ENCODE results near the gene PWWP2B.
A peak's percentile ranks its signal among the peaks of the same experiment; 100 is the strongest.

Gene PWWP2B

DNA sequence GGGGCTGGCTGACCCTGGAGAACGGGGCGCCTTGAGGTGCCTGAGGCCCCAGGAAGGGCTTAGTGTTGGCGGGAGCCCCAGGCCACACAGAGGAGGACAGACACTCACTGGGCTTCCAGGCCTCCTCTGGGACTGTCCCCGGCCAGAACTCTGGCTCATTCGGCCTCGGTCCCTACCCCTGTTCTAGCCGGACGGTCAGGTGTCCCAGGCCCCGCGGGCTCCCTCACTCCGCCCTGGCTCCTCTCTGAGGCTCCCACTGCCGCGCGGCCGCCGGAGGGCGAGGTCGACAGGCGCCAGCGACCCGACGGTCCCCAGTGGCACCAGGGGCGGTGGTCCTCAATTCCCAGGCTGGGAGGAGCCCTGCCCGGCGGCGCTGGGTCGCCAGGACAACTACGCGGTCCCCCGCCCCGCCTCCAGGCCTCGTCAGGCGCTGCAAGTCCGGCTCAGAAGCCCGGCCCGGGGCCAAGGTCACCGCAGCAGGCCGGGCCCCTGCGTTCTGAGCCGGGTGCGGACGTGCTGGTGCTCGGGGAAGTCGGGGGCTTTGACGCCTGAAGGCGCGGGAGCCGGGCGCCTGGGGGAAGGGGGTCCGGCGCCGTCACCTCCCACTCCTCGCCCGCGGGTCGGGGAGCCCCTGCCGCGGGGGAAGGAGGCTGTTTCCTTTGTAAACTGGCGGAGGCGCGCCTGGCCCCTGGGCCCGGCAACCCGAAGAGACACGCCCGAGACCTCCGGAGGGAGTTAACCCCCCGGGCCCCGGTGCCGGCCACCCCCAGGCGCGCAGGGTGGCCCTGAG is 1.1 kb upstream of the PWWP2B start:
- DNase-seq: no peak

DNA sequence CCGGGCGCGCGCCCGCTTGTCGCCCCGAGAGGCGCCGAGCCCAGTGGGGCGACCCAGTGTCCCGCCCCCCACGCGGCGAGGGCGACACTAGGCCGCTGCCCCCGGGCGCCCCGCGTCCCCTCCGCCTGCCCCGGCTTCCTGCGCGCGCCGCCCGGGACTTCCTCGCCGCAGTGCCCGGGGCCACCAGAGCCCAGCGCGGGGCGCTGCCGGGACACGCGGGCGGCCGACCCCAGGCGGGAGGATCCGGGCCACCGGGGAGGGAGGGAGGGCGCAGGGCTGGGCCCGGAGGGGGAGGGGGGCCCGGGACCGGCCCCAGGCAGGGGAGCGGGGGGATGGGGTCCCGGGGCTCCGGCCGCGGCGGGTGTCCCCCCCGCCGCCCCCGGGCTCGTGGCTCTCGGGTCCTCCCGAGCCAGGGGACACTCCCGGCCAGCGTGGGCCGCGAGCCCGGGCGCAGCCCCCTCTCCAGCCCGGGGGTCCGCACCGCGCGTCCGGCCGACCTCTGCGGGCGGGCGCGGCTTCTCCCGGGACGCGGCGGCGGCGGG is 435 bp upstream of the PWWP2B start:
- peak; percentile 39 for DNase-seq

DNA sequence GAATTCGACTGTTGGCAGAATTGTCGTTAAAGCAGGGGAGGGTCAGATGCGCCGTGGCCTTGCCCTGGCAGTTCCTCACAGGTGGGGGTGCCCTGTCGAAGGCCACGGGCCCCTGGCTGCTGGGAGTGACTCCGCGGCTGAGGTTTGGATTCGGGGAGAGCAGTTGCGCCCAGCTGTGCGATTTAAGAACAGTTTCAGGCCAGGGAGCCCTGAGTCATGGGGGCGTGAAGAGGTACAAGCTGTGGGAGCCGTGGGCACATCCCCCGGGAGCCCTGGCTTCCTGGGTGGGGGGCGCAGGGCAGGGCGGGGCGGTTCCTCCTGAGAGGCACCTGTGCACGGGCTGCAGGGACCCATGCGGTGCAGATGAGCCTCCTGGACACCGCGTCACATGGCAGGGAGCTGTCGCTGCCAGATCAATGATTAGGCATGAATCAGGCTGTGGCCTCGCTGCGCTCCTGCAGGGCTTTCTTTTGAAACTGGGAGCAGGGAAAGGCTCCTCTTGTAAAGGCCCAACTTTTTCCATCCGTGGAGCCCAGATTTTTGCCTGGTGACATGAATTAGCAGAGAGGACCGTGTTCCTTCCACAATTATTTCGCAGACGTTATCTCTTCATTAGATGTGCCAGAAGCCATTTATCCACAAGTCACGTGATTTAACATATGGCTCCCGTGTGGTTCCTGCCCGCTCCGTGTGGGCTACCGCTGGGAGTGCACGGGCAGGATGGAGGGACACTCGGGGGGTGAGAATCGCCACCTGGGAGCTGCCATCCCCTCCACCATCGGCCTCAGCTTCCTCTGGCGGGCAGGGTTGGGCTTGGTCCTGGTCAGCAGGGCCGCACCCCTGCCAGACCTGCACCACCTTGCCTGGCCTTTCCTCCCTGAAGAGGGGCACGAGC is 918 bp downstream of the PWWP2B start:
- no peak for DNase-seq

DNA sequence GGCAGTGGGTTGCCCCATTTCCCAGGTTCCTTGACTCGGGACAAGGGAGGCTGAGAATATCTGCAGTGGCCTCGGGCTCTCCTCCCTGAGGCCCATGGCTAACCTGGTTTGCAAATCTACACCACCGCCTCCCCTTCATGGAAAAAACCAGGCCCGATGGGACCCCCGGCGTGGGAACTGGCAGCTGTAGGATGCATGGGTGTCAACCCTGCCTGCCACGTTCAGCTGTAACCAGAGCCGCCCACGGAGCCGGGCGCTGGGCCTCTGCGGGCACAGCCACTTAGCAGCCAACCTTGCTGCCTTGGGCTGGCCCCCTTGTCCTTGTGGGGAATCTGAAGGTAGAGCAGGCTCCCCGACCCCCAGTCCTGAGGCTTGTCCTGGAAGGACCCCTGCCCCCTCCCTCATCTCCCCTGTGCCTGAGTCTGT is 1.6 kb downstream of the PWWP2B start:
- DNase-seq: no peak

DNA sequence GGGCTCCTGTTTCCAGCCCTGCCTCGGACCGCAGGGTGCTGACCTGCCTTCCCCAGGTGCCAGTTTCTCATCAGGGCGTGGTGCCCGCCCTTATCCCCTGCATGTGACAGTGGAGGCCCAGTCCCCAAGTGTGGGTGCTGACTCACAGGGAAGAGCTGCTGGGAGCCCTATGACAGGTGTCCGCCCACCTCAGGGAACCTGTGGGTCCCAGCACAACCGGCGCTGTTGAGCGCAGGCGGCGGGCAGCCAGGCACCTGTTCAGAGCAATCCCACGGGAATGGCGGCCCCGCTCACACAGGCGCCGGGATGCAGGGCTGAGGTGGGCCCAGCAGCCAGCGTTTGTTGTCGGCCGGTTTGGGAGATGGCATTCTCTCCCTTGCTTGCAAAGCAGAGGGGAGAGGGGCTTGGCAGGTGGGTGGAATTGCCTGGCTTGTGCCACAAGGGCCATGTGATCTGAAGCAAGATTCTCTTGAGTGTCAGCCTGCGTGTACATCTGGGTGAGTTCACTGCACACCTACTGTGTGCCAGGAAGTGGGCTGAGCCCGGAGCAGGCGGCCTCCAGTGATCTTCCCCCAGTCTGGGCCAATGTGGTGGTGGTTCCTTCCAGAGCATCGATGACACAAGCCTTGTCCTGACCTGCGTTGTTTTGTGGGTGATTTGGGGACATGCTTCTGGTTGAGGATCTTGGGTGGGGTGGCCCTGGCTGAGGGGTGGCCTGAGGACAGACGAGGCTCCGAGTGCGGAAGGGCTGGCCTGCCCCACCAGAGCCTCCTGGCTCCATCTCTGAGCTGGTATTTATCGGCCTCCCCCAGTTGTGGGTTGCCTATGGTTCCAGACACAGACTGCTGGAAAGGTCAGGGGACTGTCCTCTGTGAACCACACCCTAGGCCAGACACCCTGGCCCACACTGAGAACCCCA is 2.4 kb downstream of the PWWP2B start:
- DNase-seq: no peak

DNA sequence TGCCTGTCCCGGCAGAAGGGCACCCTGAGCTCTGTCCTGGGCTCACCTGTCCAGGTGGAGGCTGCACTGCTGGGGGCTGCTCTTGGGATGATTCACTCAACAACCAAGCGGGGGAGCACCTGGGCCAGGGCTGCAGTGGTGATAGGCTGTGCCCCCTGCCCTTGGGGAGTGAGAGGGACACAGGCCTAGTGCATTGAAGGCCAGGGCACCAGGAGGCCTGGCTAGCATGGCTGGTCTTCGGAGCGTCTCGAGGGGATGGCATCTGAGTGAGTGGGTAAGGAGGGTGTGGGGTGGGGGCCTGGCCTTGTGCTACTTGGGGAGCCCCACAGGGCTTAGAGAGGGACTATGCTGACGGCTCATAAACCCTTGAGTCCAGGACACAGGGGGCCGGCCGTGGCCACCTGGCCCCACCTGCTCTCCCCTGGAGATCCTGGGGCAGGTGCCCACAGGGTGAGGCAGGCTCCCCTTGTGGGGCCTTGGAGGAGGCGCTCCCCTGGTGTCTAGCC is 3.1 kb downstream of the PWWP2B start:
- no peak for DNase-seq

DNA sequence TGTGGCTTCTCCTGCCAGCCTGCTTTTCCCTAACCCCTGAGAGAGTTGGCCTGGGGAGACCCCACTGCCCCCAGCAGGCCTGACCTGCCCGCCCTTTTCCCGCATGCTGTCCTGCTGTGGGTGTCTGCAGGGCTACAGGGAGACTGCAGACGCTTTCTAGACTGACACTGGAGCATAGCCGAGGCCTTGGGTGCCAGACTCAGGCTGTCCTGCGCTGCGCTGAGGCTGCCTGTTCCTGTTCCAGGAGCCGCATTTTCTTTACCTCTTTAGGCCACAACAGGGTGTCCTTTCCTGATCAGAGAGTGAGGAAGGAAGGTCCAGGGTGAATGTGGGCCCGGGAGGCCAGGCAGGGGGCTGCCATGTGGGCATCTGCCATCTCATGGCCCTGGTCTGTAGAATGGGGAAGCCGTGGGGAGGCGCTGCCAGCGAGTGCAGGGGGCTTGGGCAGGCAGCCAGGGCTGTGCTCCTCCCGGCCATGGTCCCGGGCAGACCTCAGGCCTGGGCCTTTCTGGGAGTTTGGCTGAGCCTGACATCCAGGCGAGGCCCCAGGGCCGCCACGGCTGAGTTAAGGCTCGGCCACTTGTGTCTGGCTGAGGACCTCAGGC is 3.6 kb downstream of the PWWP2B start:
- no peak for DNase-seq

DNA sequence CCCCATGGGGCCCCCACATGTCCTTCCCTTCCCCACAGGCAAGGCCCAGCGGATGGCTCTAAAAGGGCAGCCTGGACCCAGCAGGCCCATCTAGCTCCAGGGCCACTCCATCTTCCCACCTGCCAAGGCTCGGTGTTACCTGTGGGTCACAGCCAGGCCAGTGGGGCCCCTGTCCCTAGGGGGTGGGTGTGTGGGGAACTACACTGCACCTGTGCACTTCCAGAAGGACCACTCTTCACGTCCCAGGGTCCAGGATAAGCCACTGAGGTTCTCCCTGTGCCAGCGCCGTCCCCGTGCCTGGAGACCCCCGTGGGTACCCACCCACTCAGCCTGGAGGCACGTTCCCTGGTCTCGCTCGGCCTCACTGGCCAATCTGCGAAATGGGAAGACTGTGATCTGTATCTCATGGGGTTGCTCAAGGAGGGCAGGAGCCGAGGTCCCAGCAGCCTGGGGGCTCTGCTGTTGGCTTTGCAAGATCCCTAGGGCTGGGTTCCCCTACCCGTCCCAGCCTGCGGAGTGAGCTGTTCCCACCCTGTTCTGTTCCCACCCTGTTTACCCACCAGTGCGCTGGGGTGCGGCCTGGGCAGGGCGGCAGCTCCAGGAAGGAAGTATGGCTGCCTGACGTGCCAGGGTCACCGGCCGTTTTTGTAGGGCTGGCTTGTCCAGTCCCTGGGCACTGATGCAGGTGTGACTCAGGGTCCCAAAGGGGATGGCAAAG is 4.6 kb downstream of the PWWP2B start:
- no peak for DNase-seq

DNA sequence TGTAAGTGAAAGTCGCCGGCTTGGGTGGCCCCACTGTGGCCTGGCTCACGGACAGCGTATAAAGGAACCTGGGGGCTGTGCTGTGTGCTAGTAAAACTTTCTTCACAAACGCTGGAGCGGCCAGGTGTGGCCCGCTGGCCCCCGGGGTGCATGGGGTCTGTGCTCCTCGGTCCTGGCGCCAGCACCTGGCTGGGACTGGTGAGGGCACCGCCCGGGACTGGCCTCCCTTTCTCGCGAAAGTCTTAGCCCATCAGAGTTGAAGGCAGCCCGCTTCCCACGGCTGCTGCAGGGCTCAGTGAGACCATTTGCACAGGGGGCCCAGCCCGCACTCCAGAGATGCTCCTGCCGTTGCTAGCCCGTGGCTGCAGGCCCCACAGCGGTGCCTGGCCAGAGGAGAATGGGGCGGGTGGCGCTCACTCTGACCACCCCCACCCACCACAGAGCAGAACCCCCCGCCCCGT is 5.8 kb downstream of the PWWP2B start:
- no peak for DNase-seq

DNA sequence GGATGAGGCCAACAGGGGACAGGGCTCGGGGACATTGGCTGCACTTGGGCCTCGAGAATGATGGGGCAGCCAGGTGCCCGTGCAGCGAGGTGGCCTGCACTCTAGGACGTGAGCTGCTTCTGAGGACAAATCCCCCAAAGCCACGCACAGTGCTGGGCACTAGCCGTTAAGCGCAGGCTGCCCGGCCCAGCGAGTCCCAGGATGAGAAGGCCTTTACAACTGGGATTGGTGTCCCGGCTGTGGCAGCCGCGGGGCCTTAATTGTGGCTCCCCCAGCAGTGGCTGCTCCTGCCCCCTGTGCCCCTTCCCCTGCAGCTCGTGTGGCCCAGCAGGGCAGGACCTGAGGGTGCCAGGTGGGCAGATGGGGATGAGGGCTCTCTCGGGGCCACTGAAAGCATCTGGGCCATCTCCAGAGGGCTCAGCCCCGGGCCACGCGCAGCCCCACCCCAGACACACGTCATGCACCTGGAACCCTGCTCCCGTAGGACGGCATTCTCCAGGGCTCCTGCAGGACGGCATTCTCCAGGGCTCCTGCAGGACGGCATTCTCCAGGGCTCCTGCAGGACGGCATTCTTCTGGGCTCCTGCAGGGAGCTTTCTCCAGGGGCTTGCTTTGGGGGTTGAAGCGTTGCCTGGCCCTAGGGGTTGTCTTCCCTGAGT is 6.6 kb downstream of the PWWP2B start:
- no peak for DNase-seq

DNA sequence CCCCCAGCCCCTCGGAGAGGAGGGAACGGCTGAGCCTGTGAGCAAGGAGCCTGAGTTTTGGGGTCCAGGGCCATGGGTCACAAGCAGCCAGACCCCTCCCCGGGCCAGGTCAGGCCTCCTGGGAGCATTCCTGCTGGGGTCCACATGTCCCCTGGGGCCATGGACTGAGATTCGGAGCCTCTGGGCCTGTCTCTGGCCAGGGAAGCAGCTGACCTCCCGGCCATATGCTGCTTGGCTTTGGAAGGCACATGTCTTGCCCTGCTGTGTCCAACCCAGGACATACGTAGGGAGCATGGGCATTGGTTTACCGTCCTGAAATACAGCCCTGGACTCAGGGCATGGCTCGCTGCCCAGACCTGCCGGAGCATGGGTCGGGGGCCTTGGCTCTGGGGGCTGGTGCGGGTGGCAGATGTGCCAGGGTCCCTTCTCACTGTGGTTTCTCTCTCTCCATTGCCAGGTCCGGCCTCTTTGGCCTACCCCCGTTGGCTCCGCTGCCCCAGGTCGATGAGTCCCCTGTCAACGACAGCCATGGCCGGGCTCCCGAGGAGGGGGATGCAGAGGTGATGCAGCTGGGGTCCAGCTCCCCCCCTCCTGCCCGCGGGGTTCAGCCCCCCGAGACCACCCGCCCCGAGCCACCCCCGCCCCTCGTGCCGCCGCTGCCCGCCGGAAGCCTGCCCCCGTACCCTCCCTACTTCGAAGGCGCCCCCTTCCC is 7.3 kb downstream of the PWWP2B start:
- no peak for DNase-seq

DNA sequence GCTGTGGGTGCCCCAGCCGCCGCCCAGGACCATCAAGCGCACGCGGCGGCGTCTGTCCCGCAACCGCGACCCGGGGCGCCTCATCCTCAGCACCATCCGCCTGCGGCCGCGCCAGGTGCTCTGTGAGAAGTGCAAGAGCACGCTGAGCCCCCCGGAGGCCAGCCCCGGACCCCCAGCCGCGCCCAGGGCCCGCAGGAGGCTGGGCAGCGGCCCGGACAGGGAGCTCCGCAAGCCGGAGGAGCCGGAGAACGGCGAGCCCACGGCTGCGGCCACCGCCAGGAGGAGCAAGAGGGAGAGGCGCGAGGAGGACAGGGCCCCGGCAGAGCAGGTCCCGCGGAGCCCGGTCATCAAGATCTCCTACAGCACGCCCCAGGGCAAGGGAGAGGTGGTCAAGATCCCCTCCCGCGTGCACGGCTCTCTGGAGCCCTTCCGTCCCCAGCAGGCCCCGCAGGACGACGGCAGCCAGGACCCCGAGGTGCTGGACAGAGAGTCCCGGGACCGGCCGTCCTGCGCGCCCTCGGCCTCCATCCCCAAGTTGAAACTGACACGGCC is 8.0 kb downstream of the PWWP2B start:
- no peak for DNase-seq

DNA sequence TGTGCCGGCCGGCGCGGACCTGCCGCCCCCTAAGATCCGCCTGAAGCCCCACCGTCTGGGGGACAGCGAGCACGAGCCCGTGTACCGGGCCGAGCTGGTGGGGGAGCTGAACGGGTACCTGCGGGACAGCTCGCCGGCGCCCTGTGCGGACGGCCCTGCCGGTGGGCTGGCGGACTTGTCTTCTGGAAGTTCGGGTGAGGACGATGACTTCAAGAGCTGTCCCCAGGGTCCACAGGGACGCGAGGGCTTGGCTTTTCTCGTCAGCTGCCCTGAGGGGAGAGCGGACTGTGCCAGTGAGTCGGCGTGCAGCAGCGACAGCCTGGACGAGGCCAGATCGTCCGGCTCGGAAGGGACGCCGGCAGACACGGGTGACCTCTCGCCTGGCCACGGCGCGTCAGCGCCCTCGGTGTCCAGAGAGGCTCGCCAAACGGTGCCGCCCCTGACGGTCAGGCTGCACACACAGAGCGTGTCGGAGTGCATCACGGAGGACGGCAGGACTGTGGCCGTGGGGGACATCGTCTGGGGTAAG is 8.5 kb downstream of the PWWP2B start:
- DNase-seq: no peak

DNA sequence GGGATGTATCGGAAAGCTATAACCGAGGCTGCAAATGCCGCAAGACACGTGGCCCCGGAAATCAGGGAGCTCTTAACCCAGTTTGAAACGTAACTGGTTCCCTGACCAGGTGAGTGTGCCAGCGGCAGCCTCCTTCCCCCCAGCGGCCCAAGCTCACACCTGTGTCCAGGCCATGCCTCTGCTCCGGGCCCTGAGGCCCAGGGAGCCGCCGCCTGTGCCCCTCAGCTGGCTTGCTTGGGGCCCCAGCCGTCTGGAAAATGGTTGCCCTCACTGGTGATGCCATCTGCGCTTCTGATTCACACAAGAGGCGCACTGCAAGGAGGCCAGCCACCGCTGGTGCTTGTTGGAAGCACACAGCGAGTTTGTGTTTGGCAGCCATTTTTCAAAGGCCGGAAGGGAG is 9.2 kb downstream of the PWWP2B start:
- no peak for DNase-seq

DNA sequence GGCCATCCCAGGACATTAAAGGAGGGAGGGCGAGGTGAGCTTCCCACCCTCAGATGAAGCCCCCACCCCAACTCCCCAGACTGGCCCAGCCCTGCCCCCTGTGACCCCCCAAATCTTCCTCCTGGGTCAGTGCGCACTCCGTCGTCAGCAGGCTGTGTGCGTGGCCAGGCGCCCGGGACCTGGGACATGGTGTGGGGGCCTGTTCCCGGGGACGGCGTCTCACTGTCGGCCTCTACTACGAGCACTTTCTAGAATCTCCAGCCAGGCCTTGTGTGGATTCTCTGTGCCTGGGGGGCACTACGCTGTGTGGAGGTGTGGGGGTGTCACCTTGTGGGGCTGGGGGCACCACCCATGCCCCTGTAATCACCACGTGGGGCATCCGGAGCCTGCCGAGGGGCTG is 9.8 kb downstream of the PWWP2B start:
- no peak for DNase-seq

DNA sequence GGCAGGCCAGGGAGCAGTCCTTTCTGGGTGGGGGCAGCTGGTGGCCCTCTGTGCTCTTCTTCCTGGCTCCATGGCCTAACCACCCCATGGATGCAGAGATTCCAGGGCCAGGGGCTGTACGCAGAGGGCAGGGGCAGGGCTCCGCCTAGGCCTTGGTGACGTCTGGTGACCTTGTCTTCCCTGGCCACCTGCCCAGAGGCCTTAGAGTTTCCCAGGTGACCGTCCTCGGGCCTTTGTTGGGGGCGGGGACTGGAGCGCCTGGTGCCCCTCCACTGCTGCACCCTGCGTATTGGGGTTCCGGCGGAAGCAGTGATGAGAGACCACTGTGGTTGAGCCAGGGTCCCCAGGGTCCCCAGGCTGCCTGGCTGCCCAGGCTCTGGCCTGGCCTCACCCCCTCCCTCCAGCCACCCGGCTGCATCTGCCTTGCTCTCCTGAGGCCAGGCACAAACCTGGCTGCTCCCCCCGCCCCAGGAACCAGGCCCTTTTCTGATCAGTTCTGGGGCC is 10.3 kb downstream of the PWWP2B start:
- DNase-seq: no peak

DNA sequence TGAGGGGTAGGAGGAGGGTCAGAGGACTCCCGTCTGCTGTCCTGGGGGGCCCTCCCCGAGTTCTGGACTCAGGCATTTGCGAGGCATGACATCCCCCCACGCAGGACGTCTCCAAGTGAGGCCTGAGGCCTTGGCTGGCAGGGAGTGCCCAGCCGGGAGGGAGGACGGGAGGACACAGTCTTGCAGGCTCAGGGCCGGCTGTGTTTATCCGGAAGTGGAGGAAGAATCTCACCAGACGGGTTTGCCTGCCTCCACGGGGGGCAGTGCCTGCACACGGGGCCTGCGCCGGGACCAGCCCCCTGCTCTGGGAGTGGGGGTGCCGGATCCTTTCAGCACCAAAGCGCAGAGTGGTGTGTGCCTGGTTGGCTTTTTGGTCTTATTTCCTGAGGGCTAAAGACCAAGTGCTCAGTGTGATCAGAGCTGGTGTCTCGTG is 10.9 kb downstream of the PWWP2B start:
- no peak for DNase-seq

DNA sequence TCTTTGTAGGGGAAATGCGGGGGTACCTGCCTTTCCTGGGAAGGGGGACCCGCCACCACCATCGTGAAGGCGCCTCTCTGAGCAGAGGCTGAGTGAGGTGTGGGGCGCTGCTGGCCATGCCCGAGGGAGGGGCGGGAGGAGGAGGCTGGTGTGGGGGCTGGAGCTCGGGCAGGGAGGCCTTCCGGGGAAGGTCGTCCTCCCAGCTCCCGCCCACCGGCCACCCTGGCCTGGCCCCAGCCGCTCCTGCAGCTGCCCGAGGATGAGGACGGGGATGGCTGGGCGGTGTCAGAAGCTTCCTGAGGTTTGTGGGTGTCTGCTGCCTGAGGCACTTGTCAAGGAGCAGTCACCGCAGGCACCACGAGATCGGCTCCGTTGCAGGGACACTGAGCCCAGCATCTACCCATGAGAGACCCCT is 11.4 kb downstream of the PWWP2B start:
- DNase-seq: no peak

All from T1000 (cell line).